GM21786 (cell line): Measurements from ENCODE around the gene TNFSF12.

Experiments used
- ATAC-seq: cut with Tn5 transposase; IDR thresholded peaks from one replicate; pipeline ENCODE4 v1.9.1; 2021; ENCODE audit not compliant: unreplicated experiment

TNFSF12 gene

DNA sequence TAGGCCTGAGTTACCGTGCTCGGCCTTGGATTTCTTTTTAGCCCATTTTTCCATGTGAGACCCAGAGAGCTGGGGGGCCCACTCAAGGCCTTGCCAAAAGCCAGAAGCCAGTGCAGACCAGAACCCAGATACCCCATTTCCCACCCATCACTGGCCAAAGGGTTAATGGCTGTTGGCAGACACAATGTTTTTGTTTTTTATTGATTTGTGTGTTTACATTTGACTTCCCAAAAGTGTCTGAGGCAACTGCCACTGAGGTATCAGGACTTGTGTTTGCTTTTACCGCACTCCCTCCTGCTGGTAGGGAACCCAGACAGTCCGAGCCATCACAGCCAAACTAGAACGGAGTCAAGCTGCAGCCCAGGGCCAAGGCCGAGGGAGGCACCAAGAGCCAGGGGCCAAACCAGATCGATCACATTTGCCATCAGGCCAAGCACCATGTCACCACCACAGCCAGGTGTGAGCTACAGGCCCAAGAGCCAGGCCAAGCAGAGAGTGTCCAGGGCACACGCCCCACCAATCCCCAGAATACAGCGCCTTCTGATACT lies 7.7 kb upstream of the TNFSF12 start:
- ATAC-seq, result no peak

DNA sequence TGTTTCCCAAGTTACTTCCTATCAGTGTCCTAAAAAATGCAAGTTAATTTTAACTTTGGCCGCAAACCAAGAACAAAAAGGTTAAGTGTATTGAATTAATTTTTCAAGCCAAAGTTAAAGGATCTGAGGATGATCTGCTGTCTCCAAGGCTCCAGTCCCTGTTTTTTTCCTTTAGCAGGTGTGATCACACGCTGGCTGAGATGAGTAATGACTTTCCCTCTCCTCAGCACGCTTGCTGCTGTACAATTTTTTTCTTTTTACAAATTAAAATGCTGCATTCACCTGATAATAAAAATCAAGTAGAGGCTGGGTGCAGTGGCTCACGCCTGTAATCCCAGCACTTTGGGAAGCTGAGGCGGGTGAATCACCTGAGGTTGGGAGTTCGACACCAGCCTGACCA lies 3.9 kb upstream of the TNFSF12 start:
- no peak for ATAC-seq

DNA sequence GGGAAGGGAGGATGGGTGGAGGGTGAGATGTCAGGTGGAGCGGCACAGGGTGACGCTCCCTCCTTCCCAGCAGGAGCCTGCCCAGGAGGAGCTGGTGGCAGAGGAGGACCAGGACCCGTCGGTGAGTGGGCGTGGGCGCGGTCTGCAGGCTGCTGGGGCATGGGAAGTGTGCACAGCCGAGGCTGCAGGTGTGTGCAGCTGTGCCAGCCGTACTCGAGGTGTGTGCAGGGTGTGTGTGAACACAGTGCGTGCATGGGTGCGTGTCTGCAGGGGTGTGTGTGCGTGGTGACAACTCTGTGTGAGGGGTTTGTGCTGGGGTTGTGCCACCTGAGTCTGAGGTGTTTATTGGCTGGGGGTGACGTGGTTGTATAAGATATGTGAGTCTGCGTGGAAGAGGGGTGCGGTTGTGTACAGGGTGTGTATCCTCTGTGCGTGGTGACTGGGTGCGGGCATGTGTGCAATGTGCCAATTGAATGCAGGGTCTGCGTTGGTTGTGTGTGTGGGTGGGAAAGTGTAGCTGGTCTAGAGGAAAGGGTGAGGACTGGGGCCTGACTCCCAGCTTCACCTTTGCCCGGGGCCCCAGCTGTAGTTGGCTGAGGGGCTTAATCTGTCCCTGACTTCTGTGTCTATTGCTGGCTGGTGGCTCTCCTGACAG lies 670 bp downstream of the TNFSF12 start:
- ATAC-seq, result no peak

DNA sequence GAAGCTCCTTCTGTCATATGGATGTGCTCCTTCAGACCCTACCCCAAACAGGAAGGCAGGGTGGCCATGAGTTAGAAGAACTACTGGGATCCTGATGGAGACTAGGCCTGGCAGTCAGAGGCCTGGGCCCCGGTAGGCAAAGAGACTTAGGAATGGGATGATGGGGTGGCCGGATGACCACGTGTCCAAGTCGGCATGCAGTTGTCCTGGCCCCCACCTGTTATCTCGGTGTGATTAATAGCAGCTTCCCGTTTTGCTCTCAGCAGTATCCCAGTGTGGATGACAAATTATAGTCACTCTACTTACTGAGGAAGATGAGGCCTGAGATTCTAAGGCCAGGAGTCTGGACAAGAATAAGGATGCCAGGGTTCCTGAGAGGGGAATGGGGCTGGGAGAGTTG lies 1.5 kb downstream of the TNFSF12 start:
- ATAC-seq, result no peak

DNA sequence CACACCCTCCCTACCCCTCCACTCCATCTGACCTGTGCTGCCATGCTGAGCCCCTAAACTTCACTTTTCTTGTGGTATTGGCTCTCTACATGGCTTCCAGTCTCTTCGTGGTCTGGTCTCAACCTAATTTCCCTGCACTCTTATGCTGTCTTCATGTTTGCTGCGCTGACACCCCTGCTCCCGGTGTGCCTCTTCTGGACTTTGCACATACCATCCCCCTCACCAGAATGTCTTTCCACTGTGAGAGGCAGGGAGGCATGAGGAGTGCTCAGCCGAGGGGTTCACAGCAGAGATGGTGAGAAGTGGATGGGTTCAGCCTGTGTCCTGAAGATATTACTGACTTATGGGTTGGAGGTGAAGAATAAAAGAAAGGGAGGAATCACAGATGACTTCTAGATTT lies 2.5 kb downstream of the TNFSF12 start:
- no peak for ATAC-seq

DNA sequence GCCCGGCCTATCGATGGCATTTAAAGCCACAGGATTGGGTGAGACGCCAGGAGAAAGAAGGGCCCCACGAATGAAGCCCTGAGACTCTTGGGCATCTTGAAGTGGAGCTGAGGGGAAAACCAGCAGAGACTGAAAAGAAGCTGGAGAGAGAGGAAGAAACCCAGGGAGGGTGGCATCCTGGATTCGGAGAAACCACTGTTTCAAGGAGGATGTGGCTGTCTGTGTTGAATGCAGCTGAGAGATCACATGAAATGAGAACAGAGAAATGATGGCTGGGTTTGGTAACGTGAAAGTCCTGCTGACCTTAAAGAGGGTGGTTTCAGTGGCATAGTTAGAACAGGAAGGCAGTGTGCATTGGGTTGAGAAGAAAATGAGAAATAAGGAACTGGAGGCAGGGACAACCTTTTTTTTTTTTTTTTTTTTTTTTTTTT lies 3.8 kb downstream of the TNFSF12 start:
- peak; percentile 79 for ATAC-seq

DNA sequence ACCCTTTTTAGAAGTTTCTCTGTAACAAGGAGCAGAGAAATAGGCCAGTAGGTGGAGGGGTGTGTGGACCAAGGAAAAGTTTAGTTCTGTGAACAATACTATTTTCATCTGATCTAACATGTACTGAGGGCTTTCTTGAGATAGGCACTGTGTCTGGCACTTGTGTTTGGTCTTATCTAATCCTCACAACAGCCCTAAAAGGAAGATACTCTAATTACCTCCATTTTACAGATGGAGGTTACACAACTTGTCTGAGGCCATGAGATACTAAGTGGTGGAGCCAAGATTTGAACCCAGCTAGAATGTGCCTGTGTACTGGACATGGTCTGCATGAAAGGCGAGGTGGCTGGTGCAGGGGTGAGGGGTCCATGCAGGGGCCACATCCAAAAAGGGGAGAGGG lies 4.5 kb downstream of the TNFSF12 start:
- no peak for ATAC-seq

DNA sequence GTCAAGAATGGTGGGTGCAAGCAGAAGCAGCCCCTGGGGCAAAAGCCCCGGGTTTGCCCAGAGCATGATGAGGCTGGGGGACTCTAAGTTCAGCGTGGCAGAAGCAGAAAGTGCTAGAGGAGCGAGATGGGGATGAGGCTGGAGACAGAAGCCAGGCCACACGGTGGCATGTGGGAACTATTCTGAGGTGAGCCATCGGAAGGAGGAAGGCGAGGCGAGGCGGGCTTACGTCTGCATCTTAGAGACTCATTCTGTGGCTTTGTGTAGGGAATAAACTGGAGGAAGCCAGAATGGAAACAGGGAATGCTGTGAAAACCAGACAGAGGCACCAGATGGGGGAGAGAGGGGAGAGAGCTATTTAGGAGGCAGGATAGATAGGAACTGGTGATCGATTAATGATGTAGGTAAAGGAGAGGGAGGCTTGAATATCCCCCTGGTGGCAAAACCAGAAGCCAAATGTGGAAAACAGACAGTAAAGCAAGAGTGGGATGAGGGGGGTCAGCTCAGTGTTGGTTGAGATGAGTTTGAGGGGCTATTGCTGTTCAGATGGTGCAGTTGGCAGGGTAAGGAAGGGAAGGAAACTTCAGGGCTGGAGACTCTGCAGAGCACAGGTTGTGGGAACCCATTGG lies 6.6 kb downstream of the TNFSF12 start:
- ATAC-seq, result no peak

DNA sequence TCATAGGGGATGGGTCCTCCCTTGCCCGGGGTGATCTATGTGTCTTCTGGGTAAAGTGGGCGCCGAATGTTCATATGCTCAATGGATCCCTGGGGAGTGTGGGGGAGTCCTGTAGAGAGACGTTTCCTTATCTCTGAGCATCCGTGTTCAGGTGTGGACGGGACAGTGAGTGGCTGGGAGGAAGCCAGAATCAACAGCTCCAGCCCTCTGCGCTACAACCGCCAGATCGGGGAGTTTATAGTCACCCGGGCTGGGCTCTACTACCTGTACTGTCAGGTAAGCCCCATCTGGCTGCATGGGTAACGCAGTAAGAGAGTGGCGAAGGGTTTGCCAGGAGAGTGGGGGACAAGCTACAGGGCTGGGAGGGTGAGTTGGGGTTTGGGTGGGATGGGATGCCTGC lies 7.8 kb downstream of the TNFSF12 start:
- no peak for ATAC-seq

DNA sequence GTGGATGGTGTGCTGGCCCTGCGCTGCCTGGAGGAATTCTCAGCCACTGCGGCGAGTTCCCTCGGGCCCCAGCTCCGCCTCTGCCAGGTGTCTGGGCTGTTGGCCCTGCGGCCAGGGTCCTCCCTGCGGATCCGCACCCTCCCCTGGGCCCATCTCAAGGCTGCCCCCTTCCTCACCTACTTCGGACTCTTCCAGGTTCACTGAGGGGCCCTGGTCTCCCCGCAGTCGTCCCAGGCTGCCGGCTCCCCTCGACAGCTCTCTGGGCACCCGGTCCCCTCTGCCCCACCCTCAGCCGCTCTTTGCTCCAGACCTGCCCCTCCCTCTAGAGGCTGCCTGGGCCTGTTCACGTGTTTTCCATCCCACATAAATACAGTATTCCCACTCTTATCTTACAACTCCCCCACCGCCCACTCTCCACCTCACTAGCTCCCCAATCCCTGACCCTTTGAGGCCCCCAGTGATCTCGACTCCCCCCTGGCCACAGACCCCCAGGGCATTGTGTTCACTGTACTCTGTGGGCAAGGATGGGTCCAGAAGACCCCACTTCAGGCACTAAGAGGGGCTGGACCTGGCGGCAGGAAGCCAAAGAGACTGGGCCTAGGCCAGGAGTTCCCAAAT lies 8.4 kb downstream of the TNFSF12 start:
- no peak for ATAC-seq

DNA sequence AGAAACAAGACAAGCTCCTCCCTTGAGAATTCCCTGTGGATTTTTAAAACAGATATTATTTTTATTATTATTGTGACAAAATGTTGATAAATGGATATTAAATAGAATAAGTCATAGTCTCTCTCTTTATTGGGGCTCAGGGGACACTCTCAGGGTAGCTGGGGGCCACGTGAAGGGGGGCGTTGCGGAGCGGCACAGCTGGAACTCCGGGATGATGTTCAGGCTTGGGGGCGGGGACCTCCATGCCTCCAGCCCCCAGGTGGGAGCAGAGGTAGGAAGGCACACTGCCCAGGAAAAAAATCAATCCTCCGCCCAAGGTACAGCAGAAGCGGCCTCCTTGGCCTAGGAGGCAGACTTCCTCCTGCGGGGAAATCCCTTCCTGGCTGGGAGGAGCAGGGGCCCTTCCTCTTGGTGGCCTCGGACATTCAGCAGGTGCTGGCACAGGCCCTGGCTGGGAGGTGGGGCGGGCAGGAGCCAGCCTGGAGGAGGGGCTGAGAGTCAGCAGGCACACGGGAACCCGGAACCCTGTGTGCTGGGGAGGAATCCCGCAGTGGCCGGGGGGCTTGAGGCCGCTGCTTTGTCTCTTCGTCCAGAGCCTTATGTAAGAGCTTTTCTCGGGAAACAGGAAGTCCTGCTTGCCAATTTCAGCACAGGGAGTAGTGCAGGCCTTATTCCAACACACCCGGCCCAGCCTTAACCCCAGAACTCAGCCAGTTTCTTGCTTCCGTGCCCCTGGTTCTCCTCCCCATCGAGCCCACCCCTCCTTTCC lies 9.1 kb downstream of the TNFSF12 start:
- peak; percentile 35 for ATAC-seq

DNA sequence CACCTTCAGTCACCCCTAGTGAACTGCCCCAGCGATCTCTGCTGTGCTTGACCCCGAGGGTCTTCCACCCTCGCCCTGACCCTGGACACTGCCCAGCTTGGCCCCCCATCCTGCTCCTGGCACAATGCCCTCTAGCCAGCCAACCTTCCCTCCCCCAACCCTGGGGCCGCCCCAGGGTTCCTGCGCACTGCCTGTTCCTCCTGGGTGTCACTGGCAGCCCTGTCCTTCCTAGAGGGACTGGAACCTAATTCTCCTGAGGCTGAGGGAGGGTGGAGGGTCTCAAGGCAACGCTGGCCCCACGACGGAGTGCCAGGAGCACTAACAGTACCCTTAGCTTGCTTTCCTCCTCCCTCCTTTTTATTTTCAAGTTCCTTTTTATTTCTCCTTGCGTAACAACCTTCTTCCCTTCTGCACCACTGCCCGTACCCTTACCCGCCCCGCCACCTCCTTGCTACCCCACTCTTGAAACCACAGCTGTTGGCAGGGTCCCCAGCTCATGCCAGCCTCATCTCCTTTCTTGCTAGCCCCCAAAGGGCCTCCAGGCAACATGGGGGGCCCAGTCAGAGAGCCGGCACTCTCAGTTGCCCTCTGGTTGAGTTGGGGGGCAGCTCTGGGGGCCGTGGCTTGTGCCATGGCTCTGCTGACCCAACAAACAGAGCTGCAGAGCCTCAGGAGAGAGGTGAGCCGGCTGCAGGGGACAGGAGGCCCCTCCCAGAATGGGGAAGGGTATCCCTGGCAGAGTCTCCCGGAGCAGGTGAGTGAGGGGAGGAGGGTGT lies 9.9 kb downstream of the TNFSF12 start, which contains the start of gene TNFSF13:
TNFSF13 (plus strand) TSS at position 207 of the 776 bp plus-strand sequence; CDS start at position 497, 290 bp downstream.
- ATAC-seq, result no peak

DNA sequence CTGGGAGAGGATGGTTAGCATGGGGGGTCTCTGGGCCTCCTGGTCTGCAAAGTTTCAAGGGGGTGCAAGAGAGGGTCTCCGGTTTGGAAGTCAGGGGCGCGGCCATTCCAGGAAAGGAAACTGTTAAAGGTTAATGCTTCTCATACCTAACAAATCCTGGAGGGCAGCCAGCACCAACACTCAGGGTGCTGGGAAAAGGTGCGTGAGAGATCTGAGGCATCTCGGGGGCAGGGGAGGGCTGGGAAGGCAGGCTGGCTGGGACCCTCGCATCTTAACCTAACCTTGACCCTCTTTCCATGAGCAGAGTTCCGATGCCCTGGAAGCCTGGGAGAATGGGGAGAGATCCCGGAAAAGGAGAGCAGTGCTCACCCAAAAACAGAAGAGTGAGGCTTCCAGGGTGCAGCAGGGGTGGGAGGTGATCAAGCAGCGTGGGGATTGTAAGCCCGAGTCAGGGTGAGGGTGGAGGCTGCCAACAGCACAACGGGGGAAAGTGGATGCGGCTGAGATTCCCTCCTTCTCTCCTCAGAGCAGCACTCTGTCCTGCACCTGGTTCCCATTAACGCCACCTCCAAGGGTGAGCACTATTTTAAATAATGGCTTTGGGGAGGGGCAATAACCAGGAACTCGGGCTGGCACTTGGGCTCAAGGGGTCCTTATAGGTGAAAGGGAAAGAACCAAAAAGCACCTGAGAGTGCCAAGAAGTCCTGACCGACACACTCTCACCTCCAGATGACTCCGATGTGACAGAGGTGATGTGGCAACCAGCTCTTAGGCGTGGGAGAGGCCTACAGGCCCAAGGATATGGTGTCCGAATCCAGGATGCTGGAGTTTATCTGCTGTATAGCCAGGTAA lies 10.7 kb downstream of the TNFSF12 start:
- ATAC-seq, result no peak

DNA sequence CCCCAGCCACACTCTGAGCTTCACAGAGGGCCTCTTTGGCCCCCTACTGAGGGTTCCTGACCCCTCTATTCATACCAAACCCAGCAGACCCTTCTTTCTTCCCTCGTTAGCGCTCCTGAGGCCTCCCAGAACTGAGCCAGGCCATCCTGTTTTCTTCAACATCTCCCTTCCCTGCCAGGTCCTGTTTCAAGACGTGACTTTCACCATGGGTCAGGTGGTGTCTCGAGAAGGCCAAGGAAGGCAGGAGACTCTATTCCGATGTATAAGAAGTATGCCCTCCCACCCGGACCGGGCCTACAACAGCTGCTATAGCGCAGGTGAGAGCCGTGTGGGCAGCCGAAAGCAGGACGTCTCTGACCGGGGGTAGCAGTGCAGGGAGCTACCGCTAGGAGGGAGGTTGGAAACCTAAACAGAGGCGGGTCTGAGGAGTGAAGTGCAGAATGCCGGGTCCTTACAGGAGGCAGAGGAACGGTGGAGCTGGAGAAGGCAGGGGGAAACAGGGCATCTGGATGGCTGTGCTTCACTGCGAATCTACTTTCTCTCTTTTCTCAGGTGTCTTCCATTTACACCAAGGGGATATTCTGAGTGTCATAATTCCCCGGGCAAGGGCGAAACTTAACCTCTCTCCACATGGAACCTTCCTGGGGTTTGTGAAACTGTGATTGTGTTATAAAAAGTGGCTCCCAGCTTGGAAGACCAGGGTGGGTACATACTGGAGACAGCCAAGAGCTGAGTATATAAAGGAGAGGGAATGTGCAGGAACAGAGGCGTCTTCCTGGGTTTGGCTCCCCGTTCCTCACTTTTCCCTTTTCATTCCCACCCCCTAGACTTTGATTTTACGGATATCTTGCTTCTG lies 11.5 kb downstream of the TNFSF12 start:
- no peak for ATAC-seq

DNA sequence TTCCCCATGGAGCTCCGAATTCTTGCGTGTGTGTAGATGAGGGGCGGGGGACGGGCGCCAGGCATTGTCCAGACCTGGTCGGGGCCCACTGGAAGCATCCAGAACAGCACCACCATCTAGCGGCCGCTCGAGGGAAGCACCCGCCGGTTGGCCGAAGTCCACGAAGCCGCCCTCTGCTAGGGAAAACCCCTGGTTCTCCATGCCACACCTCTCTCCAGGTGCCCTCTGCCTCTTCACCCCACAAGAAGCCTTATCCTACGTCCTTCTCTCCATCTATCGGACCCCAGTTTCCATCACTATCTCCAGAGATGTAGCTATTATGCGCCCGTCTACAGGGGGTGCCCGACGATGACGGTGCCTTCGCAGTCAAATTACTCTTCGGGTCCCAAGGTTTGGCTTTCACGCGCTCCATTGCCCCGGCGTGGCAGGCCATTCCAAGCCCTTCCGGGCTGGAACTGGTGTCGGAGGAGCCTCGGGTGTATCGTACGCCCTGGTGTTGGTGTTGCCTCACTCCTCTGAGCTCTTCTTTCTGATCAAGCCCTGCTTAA lies 12.2 kb downstream of the TNFSF12 start:
- peak; percentile 38 for ATAC-seq

DNA sequence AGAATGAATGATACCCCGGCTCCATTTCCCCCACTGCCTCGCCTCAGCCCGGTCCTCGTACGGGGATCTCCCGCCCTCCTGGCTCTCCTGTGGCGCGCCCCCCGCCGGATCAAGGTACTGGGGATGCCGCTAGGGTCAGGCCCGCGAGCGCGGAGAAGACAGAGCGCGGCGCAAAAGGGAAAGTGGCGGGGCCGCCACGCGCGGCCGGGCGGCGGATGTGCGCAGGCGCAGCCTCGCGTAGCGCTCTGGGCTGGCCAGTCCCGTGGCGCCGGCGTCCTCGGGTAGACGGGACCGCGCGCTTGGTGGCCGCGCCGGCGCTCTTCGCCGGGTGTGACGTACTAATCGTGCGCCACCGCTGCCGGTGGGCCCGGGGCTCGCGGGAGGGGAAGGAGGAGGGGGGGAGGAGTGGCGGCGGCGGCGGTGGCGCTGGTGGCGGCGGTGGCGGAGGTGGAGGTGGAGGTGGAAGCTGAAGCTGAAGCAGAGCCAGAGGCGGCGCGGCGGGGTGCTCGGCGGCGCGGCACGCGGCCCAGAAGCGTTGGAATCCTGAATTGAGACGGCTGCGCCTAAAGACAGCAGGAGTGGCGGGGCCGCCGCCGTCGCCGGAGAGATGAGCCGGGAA lies 12.8 kb downstream of the TNFSF12 start, which contains the start of gene SENP3:
SENP3 (plus strand) TSS at position 331 of the 619 bp plus-strand sequence. CDS start 1,158 bp downstream, outside the sequence.
- ATAC-seq, result peak; percentile 49

DNA sequence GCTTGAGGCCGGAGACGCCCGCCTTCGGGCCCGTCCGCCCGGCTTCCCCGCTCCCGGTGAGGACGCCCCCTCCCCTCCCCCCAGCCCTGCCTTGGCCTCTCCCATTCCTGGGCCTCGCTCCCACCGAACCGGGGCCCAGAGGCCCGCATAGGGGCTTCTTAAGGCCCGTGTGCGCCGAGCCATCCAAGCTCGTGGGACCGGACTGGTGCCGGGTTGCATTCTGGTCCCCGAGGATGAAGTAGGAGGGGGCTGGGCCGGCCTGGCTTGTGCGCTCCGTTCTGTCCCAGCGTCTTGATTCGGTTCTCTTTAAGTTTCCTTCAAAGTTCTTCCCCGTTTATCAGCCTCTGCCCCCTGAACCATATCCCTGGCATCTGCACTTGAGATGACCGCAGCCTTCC lies 13.3 kb downstream of the TNFSF12 start:
- ATAC-seq, result no peak
